ENCODE measurements around the gene PTCD2. TPM values are rescaled to one million over a fixed set of nuclear protein-coding genes. Genes with fewer than 3 reads are reported as not detected.

The PTCD2 gene
- total and polyA plus RNA-seq, 11 donors, result 5.3 to 21.5 (median 13.0) TPM

DNA sequence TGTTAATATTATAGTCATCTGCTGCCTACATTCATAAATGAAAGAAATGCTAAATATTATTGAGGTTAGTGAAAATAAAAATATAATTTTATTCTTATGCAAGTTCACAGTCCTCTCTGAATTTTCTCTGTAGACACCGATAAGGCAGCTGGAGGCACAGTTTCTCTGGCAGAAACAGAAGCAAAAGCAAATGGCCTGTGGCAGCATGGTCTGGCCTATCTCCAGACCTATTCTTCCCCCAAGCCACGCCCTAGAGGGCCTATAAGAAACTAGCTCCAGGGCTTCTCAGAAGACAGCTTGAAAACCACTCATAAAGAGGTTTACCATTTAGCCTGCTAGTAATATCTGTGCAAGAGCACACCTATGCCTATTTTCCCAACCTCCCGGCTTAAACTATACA lies 28.6 kb upstream of the PTCD2 start:
- Histone ChIP-seq H3K9me3 (no peaks in the 10 kb centered on the region), H3K4me3 (no peak overlapping the region), H3K27ac (no peak overlapping the region), H3K4me1 (peaks cover 0 to 23% (median 10%) of the 10 kb centered on the region in 12 donors), H3K27me3 (no peaks in the 10 kb centered on the region), H3K36me3 (peaks cover 0 to 41% (median 22%) of the 10 kb centered on the region in 9 donors)
- TF ChIP-seq POLR2A (IDR thresholded peaks at IDR 0.05), result no peak
- no peak for ATAC-seq
- WGBS, 4 donors, result 96 to 98% (median 97%) methylated on average over 3 of the region's 3 CpGs
- no peak for DNase-seq
- intact Hi-C loops (cut with DNase I), result no loop called here

- Histone ChIP-seq H3K27ac (peak overlapping the region in 1 of 12 donors; percentile 5), H3K36me3 (peaks cover 0 to 46% (median 28%) of the 10 kb centered on the region in 9 donors), H3K4me3 (no peak overlapping the region), H3K4me1 (peaks cover 0 to 23% (median 10%) of the 10 kb centered on the region in 12 donors), H3K9me3 (no peaks in the 10 kb centered on the region), H3K27me3 (no peaks in the 10 kb centered on the region)
- no peak for TF ChIP-seq POLR2A (IDR thresholded peaks at IDR 0.05)
- TF ChIP-seq CTCF (IDR thresholded peaks at IDR 0.05), result no peak
- ATAC-seq (no peak), DNase-seq (no peak)
- intact Hi-C loops (cut with DNase I), result no loop called here
- 98 to 100% (median 99%) methylated on average over 1 of the region's 1 CpG for WGBS, 4 donors
Measured at GRCh38 chr5:72292411-72292810, 27.8 kb upstream of the PTCD2 start.

GRCh38 chr5:72293495-72294055 lies 26.6 kb upstream of the PTCD2 start:
- Histone ChIP-seq H3K4me3 (no peak overlapping the region), H3K27ac (peak overlapping the region in 2 of 12 donors; percentile 19 to 29), H3K4me1 (peaks cover 0 to 22% (median 9%) of the 10 kb centered on the region in 12 donors), H3K9me3 (no peaks in the 10 kb centered on the region), H3K36me3 (peaks cover 0 to 42% (median 23%) of the 10 kb centered on the region in 9 donors), H3K27me3 (no peaks in the 10 kb centered on the region)
- WGBS, 4 donors, result 65 to 71% (median 68%) methylated on average over 3 of the region's 3 CpGs
- TF ChIP-seq CTCF (IDR thresholded peaks at IDR 0.05), result no peak
- no peak for TF ChIP-seq POLR2A (IDR thresholded peaks at IDR 0.05)
- DNase-seq (no peak), ATAC-seq (peak in 1 of 4 donors; percentile 34)
- intact Hi-C loops (cut with DNase I), result no loop called here

DNA sequence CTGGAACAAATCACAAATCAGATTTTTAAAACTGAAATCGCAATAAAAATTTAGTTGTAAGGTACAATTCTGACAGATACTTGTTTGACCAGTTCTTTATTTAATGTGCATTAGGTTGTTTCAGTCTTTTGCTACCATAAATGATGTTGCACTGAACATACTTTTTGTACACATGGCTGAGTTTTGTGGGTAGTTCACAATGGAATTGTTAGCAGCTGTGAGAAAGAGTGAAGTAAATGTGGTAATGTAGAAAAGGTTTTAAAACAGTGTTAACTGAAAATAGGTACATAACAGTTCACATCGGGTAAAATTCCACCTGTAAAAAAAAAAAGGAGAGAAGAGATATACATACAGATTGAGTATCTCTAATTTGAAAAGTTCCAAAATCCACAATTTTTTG lies 25.7 kb upstream of the PTCD2 start:
- TF ChIP-seq POLR2A (IDR thresholded peaks at IDR 0.05), result no peak
- no peak for TF ChIP-seq CTCF (IDR thresholded peaks at IDR 0.05)
- DNase-seq, result no peak
- H3K36me3 ChIP-seq, result peaks cover 0 to 42% (median 23%) of the 10 kb centered on the region in 9 donors
- intact Hi-C loops (cut with DNase I), result no loop called here
- no peaks in the 10 kb centered on the region for H3K9me3 ChIP-seq
- 89 to 93% (median 91%) methylated on average over 2 of the region's 2 CpGs for WGBS, 4 donors
- no peak overlapping the region for H3K4me3 ChIP-seq
- H3K27me3 ChIP-seq, result no peaks in the 10 kb centered on the region
- peaks cover 0 to 17% (median 7%) of the 10 kb centered on the region in 12 donors for H3K4me1 ChIP-seq
- H3K27ac ChIP-seq, result no peak overlapping the region
- no peak for ATAC-seq

DNA sequence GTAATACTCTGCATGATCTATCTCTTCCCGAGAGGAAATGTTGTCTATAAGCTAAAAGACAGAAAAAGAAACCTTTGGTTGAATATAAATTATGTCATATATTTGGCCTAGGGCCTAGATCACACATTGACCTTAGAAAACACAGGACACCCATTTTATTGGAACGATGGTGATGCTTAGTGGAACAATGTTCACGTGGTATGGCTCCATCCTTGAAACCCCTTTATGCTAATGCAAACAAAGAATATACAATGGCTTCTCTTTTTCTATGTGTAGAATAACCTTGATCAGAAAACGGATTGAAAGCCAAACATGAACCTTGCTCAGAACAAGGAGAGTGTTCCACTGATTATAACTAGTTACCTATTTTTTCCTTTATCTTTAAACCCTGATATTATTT lies 24.6 kb upstream of the PTCD2 start:
- H3K36me3 ChIP-seq, result peaks cover 0 to 34% (median 23%) of the 10 kb centered on the region in 9 donors

More for the DNA sequence above, 24.6 kb upstream of the PTCD2 start:
- H3K27me3 ChIP-seq, result no peaks in the 10 kb centered on the region
- no peak for DNase-seq
- peaks cover 0 to 21% (median 7%) of the 10 kb centered on the region in 12 donors for H3K4me1 ChIP-seq
- TF ChIP-seq CTCF (IDR thresholded peaks at IDR 0.05) (no peak), POLR2A (IDR thresholded peaks at IDR 0.05) (no peak)
- no peak overlapping the region for H3K27ac ChIP-seq
- H3K4me3 ChIP-seq, result no peak overlapping the region
- 88 to 93% (median 91%) methylated on average over 4 of the region's 4 CpGs for WGBS, 4 donors
- ATAC-seq, result no peak
- no peaks in the 10 kb centered on the region for H3K9me3 ChIP-seq
- intact Hi-C loops (cut with DNase I), result no loop called here

Data from heart left ventricle (tissue), 16 donors.